ENCODE measurements around the gene JSRP1. TPM values are rescaled to one million over a fixed set of nuclear protein-coding genes. Genes with fewer than 3 reads are reported as not detected.

JSRP1 gene
- total RNA-seq, 8 experiments from 2014 or later: 0.43 to 2.0 (median 1.1) TPM

DNA sequence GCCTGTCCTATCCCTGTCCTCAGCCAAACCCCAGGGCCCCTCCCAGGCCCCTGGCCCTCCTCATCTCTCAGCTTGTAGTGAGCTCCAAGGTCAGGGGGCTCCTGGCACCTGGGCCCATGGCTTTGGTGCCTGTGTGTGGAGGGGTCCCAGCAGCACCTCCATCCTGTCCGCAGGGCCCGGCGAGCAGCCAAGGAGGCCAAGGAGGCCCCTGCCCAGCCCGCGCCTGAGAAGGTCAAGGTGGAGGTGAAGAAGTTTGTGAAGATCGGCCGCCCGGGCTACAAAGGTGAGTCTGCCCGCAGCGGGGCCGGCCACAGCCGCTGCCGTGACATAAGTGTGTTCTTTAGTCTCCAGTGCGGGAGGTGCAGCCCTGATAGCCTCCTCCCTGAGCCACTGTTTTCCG, 10.9 kb downstream of the JSRP1 start:
- Histone ChIP-seq H3K4me1 (replicated peaks in 1 of 2) (peaks cover 3 to 15% of the 10 kb centered on the region in 2 donors), H3K27ac (no peak overlapping the region), H3K4me3 (no peak overlapping the region)
- 67% methylated on average over 1 of the region's 15 CpGs; no CpG with 5 or more reads in 9 of the 10 experiments for WGBS, 10 experiments
- no peak for ATAC-seq (replicated peaks in 6 of 8)
- in situ Hi-C loops (cut with MboI; ENCODE audit: low pct_unique_long_range_greater_than_20kb in 2 of 9, low sequenced_read_pairs in 9 of 9, unreplicated experiment in 9 of 9): no loop called here

DNA sequence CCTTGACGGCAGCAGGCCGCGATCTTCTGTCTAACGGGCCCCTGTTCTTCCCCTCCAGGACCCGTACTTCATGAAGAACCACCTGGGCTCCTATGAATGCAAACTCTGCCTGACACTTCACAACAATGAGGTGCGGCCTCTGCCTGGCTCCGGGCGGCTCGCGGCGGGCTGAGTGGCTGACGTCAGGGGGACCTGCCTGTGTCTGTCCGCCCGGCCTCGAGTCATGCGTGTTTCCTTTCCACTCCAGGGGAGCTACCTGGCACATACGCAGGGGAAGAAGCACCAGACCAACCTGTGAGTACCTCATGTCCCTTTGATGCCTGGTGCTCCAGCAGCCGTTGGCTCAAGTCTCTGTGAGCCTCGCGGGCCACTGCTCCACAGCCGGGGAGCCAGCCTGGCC, 11.7 kb downstream of the JSRP1 start:
- no peak overlapping the region for H3K27ac ChIP-seq
- in situ Hi-C loops (cut with MboI; ENCODE audit: low pct_unique_long_range_greater_than_20kb in 2 of 9, low sequenced_read_pairs in 9 of 9, unreplicated experiment in 9 of 9): no loop called here
- no peak overlapping the region for H3K4me3 ChIP-seq
- H3K4me1 ChIP-seq (replicated peaks in 1 of 2): peaks cover 8 to 12% of the 10 kb centered on the region in 2 donors
- 100% methylated on average over 1 of the region's 21 CpGs; no CpG with 5 or more reads in 9 of the 10 experiments for WGBS, 10 experiments
- no peak for ATAC-seq (replicated peaks in 6 of 8)

DNA sequence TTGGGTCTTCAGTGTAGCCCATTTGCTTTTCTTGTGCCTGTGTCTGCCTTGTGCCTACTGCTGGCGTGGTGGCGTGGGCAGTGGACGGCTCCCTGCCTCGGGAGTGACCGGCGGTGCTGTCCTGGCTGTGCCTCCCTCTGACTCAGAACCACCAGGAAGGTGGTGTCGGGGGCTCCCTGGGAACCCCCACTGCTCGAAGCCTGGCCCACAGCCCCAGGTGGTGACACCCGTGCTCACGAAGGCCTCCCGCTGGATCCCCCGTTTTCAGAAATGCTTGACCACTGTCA, 12.1 kb downstream of the JSRP1 start:
- in situ Hi-C loops (cut with MboI; ENCODE audit: low pct_unique_long_range_greater_than_20kb in 2 of 9, low sequenced_read_pairs in 9 of 9, unreplicated experiment in 9 of 9): no loop called here
- H3K27ac ChIP-seq: no peak overlapping the region
- H3K4me1 ChIP-seq (replicated peaks in 1 of 2): peaks cover 12 to 13% of the 10 kb centered on the region in 2 donors
- no CpG with 5 or more reads among the region's 12 CpGs for WGBS, 10 experiments
- H3K4me3 ChIP-seq: no peak overlapping the region
- no peak for ATAC-seq (replicated peaks in 6 of 8)

DNA sequence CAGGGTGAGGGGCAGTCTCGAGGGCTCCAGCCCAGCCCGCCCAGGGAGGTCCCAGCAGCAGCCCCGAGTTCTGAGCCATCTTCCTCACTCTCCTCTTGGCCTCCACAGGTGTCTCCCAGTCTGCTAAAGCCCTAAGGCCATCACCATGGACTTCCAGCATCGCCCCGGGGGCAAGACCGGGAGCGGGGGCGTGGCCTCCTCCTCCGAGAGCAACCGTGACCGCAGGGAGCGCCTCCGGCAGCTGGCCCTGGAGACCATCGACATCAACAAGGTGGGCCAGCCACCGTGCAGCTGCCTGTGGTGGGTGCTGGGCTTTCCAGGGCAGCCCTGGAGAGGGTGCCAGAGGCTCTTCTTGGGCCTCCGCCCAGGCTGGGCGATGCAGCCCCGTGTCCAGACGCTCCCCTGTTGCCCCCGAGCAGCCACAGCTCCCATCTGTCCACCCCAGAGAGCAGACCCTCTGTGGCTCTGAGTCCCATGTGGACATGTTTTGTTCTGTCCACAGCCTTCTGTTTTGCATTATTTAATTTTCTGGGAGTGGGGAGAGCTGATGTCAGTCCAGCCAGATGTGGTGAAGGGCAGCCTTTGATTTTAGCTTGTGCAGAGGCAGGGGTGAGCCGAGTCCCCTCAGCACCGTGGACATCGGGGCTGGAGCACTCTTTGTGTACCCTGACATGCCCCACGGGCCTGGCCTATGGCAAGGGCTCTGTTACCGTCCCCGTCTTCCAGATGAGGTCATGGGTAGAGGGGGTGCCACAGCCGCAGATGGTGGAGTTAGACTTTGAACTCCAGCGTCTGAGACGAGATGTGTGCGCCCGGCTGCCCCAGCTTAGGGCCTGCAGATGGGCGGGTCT, 12.7 kb downstream of the JSRP1 start:
- in situ Hi-C loops (cut with MboI; ENCODE audit: low pct_unique_long_range_greater_than_20kb in 2 of 9, low sequenced_read_pairs in 9 of 9, unreplicated experiment in 9 of 9): no loop called here
- Histone ChIP-seq H3K27ac (no peak overlapping the region), H3K4me3 (no peak overlapping the region), H3K4me1 (replicated peaks in 1 of 2) (peaks cover 18% of the 10 kb centered on the region in 2 donors)
- ATAC-seq (replicated peaks in 6 of 8): peak in 3 of 8 experiments; percentile 38 to 60 (median 55)
- WGBS, 10 experiments: 43 to 86% (median 64%) methylated on average over 1 to 10 of the region's 32 CpGs; no CpG with 5 or more reads in 7 of the 10 experiments

DNA sequence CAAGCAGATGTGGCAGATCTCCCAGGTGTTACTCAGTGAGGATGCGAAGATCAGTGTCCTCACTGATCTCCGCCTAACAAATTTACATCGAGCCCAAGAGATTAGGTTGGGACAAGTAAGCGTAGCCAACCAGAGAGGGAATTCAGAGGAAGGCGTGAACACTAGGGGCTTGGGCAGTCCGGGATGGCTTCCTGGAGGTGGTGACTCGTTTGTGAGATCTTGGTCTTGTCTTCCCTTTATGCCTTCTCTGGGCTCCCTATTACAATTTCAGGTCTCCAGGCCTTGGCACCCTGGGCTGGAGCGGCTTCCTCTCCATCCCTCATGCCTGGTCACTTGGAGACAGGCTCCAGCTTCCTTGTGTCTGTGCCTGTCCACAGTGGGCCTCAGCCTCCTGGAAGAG, 13.4 kb downstream of the JSRP1 start:
- peaks cover 25% of the 10 kb centered on the region in 2 donors for H3K4me1 ChIP-seq (replicated peaks in 1 of 2)
- 82 to 100% (median 100%) methylated on average over 1 to 5 of the region's 8 CpGs; no CpG with 5 or more reads in 6 of the 10 experiments for WGBS, 10 experiments
- H3K27ac ChIP-seq: no peak overlapping the region
- in situ Hi-C loops (cut with MboI; ENCODE audit: low pct_unique_long_range_greater_than_20kb in 2 of 9, low sequenced_read_pairs in 9 of 9, unreplicated experiment in 9 of 9): no loop called here
- no peak for ATAC-seq (replicated peaks in 6 of 8)
- no peak overlapping the region for H3K4me3 ChIP-seq

DNA sequence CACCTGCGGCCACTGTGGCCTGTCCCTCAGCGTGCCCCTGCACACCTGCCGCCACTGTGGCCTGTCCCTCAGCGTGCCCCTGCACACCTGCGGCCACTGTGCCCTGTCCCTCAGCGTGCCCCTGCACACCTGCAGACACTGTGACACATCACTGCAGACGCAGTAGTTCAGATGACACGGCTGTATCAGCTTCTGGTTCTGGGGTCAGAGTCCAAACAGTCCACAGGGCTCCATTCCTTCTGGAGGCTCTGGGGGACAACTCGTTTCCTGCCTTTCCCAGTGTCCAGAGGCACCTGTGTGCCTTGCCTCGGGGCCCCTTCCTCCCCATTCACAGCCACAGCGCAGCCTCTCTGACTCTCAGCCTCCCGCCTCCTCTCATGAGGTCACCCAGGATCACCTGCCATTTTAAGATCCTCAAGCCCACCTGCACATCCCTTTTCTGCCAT, 14.1 kb downstream of the JSRP1 start:
- Histone ChIP-seq H3K4me1 (replicated peaks in 1 of 2) (peaks cover 30 to 31% of the 10 kb centered on the region in 2 donors), H3K27ac (no peak overlapping the region), H3K4me3 (no peak overlapping the region)
- WGBS, 10 experiments: 80 to 100% (median 95%) methylated on average over 1 to 2 of the region's 12 CpGs; no CpG with 5 or more reads in 6 of the 10 experiments
- in situ Hi-C loops (cut with MboI; ENCODE audit: low pct_unique_long_range_greater_than_20kb in 2 of 9, low sequenced_read_pairs in 9 of 9, unreplicated experiment in 9 of 9): no loop called here
- no peak for ATAC-seq (replicated peaks in 6 of 8)

DNA sequence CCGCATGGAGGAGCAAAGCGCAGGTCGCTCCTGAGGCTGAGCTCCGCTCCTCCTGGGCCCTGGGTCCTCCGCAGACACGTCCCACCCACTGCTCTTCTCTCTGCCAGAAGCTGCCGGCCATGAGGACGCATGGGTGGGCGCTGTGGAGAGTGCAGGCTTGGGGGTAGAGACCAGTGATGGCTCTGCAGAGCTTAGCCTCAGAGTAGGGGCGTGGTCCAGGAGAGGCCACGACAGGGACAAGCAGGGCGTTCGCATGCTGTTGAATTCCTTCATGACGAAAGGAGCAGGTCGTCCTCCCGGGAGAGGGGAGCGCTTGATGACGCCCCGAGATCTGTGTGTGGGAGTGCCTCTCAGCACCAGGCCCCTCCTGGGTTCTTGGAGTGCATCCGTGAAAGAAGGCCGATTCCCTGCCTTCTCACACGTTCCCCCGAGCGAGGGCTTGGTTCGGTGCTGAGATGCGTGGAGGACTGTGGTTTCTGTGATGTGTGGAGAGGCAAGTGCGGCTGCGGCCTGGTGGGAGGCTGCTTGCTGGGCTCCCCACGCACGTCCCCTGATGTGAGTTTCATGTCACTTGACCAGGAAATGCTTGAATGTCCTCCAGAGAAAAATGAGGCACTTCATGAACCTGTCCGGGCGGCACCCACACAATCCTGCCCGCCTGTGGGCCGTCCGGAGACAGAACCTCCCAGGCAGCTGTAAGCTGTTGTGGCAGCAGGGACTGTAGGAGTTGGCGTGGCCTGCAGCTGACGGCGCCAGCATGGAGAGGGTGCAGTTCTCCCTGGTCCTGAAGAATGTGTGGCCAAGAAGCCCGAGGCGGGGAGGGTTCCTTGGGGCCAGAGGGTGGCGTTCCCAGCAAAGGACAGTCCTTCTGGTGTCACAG, 15.1 kb downstream of the JSRP1 start:
- in situ Hi-C loops (cut with MboI; ENCODE audit: low pct_unique_long_range_greater_than_20kb in 2 of 9, low sequenced_read_pairs in 9 of 9, unreplicated experiment in 9 of 9): no loop called here

DNA sequence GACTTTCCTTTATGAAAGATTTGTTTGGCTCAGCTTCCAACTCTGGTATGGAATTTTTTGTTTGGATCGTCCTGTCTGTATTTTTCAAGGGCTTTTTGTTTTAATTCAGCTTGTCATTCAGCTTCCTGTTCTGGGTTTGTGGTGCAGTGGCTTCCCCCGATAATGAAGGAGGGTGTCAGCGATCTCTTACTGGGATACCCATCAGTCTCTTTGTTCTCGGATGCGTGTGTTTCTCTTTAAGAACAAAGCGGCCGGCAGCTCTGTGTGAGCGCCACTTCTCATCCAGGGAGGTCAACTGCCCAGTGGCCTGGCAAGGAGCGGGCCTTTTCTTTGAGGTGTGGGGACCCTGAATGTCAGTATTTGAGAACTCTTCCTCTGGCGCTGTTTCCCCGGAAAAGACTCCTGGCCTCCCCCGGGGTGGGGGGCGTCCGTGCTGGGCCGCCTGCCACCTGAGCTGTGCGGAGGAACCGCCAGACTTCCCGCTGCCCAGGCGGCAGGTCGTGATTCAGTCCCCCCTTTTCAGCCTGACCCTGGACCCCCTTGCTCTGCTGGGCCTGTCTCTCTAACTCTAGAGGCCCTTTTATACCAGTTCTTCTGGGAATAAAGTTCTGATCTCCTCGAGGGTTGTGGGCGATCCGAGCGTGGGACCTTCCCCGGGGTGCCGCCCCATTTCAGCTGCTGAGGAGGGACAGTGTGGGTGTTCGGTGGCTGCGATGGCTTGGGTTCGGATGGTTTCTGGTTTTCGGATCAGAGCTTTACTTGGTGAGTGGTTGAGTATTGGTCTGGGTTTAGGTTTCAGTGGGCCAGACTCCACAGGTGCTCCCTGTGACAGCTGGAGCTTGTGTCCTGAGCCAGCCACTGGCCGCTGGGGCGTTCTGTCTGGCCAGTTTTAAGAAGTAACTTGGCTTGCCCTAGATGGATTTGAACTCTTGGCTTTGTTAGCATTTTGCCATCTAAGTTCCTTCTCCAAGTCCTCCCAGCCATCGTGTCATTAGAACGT, 16.1 kb downstream of the JSRP1 start:
- Histone ChIP-seq H3K4me1 (replicated peaks in 1 of 2) (peaks cover 31 to 32% of the 10 kb centered on the region in 2 donors), H3K4me3 (peak overlapping the region; percentile 36 to 89 (median 62)), H3K27ac (no peak overlapping the region)
- in situ Hi-C loops (cut with MboI; ENCODE audit: low pct_unique_long_range_greater_than_20kb in 2 of 9, low sequenced_read_pairs in 9 of 9, unreplicated experiment in 9 of 9): no loop called here
- 0 to 51% (median 12%) methylated on average over 1 to 17 of the region's 34 CpGs for WGBS, 10 experiments
- ATAC-seq (replicated peaks in 6 of 8): no peak

More for the DNA sequence above, 15.1 kb downstream of the JSRP1 start:
- Histone ChIP-seq H3K4me1 (replicated peaks in 1 of 2) (peaks cover 30 to 31% of the 10 kb centered on the region in 2 donors), H3K27ac (no peak overlapping the region), H3K4me3 (no peak overlapping the region)
- WGBS, 10 experiments: 19 to 100% (median 82%) methylated on average over 1 to 14 of the region's 41 CpGs; no CpG with 5 or more reads in 1 of the 10 experiments
- ATAC-seq (replicated peaks in 6 of 8): peak in 1 of 8 experiments; percentile 7

DNA sequence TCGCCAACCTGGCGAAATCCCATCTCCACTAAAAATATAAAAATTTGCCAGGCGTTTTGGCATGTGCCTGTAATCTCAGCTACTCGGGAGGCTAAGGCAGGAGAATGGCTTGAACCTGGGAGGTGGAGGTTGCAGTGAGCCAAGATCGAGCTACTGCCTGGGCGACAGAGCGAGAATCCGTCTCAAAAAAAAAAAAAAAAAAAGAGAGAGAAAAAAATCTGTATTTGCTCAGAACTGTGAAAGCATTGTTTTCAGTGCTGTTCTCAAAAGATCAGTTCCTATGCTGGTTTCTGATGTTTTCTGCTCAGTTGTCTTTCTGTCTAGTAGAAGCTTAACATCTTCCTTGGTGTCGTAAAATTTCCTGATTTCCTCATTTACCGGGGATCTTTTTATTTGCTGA, 17.0 kb downstream of the JSRP1 start:
- Histone ChIP-seq H3K27ac (no peak overlapping the region), H3K4me1 (replicated peaks in 1 of 2) (peaks cover 35 to 38% of the 10 kb centered on the region in 2 donors), H3K4me3 (peak overlapping the region; percentile 36 to 89 (median 62))
- WGBS, 10 experiments: 20 to 68% (median 46%) methylated on average over 2 to 10 of the region's 10 CpGs
- no peak for ATAC-seq (replicated peaks in 6 of 8)
- in situ Hi-C loops (cut with MboI; ENCODE audit: low pct_unique_long_range_greater_than_20kb in 2 of 9, low sequenced_read_pairs in 9 of 9, unreplicated experiment in 9 of 9): no loop called here

DNA sequence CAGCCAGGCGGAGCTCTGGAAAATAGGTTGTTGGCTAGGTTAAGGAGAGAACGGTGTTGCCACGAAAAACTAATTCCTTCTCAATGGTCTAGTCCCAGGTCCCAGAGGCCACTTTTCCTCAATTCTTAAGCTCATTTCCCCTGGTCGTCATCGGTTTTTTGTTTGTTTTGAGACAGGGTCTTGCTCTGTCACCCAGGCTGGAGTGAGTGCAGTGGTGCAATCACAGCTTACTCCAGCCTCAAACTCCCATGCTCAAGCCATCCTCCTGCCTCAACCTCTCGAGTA, 18.4 kb downstream of the JSRP1 start:
- no peak for ATAC-seq (replicated peaks in 6 of 8)
- Histone ChIP-seq H3K4me3 (peak overlapping the region; percentile 62 to 94 (median 75)), H3K27ac (peak overlapping the region in 1 of 2 donors; percentile 100), H3K4me1 (replicated peaks in 1 of 2) (peaks cover 35 to 38% of the 10 kb centered on the region in 2 donors)
- in situ Hi-C loops (cut with MboI; ENCODE audit: low pct_unique_long_range_greater_than_20kb in 2 of 9, low sequenced_read_pairs in 9 of 9, unreplicated experiment in 9 of 9): no loop called here
- WGBS, 10 experiments: 55 to 100% (median 76%) methylated on average over 1 to 6 of the region's 6 CpGs; no CpG with 5 or more reads in 4 of the 10 experiments

DNA sequence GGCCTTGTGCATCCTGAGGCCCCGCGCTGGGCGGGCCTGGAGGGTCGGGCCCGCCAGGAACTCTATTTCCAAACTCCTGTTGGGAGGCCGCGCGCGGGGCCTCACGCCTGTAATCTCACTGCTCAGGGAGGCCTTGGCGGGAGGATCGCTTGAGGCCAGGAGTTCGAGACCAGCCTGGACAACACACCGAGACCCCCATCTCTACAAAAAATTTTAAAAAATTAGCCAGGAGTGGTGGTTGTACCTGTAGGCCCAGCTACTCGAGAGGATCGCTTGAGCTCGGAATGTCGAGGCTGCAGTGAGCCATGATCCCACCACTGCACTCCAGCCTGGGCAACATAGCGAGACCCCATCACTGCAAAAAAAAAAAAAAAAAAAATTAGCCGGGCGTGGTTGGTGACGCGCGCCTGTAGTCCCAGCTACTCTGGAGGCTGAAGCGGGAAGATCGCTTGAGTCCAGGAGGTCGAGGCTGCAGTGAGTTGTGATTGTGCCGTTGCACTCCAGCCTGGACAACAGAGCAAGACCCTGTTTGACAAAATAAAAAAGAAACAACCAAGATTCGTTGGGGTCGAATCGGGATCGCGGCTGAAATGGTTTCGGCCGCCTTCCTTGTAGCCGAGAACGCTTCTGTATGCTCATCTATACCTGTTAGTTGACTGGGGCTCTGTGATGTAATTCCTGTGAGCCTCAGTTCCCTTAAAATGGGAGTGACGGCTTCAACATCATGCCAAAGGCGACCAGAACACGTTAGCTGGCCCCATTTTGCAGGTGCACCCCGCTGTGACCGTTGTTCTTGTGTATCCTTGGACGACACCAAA, 19.0 kb downstream of the JSRP1 start:
- Histone ChIP-seq H3K4me1 (replicated peaks in 1 of 2) (peaks cover 35 to 38% of the 10 kb centered on the region in 2 donors), H3K4me3 (peak overlapping the region; percentile 62 to 94 (median 75)), H3K27ac (peak overlapping the region; percentile 90 to 100)
- 33 to 81% (median 69%) methylated on average over 2 to 19 of the region's 43 CpGs; no CpG with 5 or more reads in 1 of the 10 experiments for WGBS, 10 experiments
- ATAC-seq (replicated peaks in 6 of 8): peak in 1 of 8 experiments; percentile 49
- in situ Hi-C loops (cut with MboI; ENCODE audit: low pct_unique_long_range_greater_than_20kb in 2 of 9, low sequenced_read_pairs in 9 of 9, unreplicated experiment in 9 of 9): no loop called here
